Retinal pigment epithelial cell (primary cell): ENCODE measurements around the gene ADARB2.

Experiments
- DNase-seq: peaks from one replicate; pipeline ENCODE4 v3.0.0-alpha.2; 2010; ENCODE audit warnings: low read depth
- H3K4me3 ChIP-seq: 2 replicates; pipeline ENCODE4 v1.5.1; 2011; ENCODE audit warnings: mild to moderate bottlenecking, low read length, control low read depth, moderate library complexity
- CTCF ChIP-seq: conservative IDR thresholded peaks from 2 replicates; pipeline ENCODE4 v1.5.1; 2011; ENCODE audit warnings: low read depth, low read length, control low read depth, inconsistent platforms

Gene ADARB2

GRCh38 chr10:1151076-1152033 lies 586.0 kb downstream of the ADARB2 start:
- no peak for TF ChIP-seq CTCF
- DNase-seq, result no peak
- no peak overlapping the region for H3K4me3 ChIP-seq

- DNase-seq, result no peak
- no peak overlapping the region for H3K4me3 ChIP-seq
Measured at GRCh38 chr10:1150638-1150955, 586.7 kb downstream of the ADARB2 start.

GRCh38 chr10:1149793-1150637 lies 587.3 kb downstream of the ADARB2 start:
- no peak overlapping the region for H3K4me3 ChIP-seq
- TF ChIP-seq CTCF, result no peak
- DNase-seq, result no peak

More at GRCh38 chr10:1150638-1150955, 586.7 kb downstream of the ADARB2 start:
- no peak for TF ChIP-seq CTCF

GRCh38 chr10:1148855-1149605 lies 588.3 kb downstream of the ADARB2 start:
- no peak for TF ChIP-seq CTCF
- no peak for DNase-seq
- no peak overlapping the region for H3K4me3 ChIP-seq

GRCh38 chr10:1147810-1148209 lies 589.5 kb downstream of the ADARB2 start:
- no peak for TF ChIP-seq CTCF
- H3K4me3 ChIP-seq, result no peak overlapping the region
- no peak for DNase-seq

GRCh38 chr10:1142596-1142995 lies 594.7 kb downstream of the ADARB2 start:
- TF ChIP-seq CTCF, result peak; percentile 51
- no peak overlapping the region for H3K4me3 ChIP-seq
- DNase-seq, result no peak
